CD8-positive, alpha-beta memory T cell (primary cell): ENCODE data around the gene MRAP2. TPM values are rescaled to one million over a fixed set of nuclear protein-coding genes. Genes with fewer than 3 reads are reported as not detected.
"Not testable (repeated sequence)": the region's sequence is repeated elsewhere in the genome, so short reads cannot be mapped to it uniquely, and the experiment has no call there.

Experiments used
- CTCF ChIA-PET: fragments of 350-600 bp; sonication (Branson Sonifier 250); formaldehyde crosslinking; loops from one replicate; lab custom pipeline; 2021; ENCODE audit warnings: antibody characterized with exemption; lab: Charles Lee
- POLR2A ChIA-PET: fragments of 350-600 bp; sonication (Branson Sonifier 250); formaldehyde crosslinking; loops from one replicate; lab custom pipeline; 2021; ENCODE audit warnings: antibody characterized with exemption; lab: Charles Lee
- DNase-seq, 5 donors: peaks; one replicate each; pipeline versions ENCODE4 v3.0.0 to v3.0.0-alpha.2; 2020 to 2022; ENCODE audit warnings: mixed read lengths in 1 of 5
- H3K27ac ChIP-seq: one replicate; pipeline ENCODE4 v1.7.0; 2013; ENCODE audit warnings: low read depth, mild to moderate bottlenecking, low read length, moderate library complexity
- H3K27me3 ChIP-seq: 2 replicates; pipeline ENCODE4 v1.7.0; 2013; ENCODE audit warnings: low read length, mild to moderate bottlenecking; ENCODE audit not compliant: insufficient read depth, poor library complexity, severe bottlenecking
- H3K36me3 ChIP-seq: 2 replicates; pipeline ENCODE4 v1.7.0; 2013; ENCODE audit warnings: mild to moderate bottlenecking, low read length, moderate library complexity; ENCODE audit not compliant: insufficient read depth
- H3K4me1 ChIP-seq: 2 replicates; pipeline ENCODE4 v1.7.0; 2013; ENCODE audit warnings: mild to moderate bottlenecking, low read length, moderate library complexity; ENCODE audit not compliant: insufficient read depth
- H3K4me3 ChIP-seq: 2 replicates; pipeline ENCODE4 v1.7.0; 2013; ENCODE audit warnings: mild to moderate bottlenecking, low read length
- H3K9me3 ChIP-seq: 2 replicates; pipeline ENCODE4 v1.7.0; 2013; ENCODE audit warnings: mild to moderate bottlenecking, low read length
- H3K27ac Mint-ChIP-seq, 8 donors: one replicate each; pipeline ENCODE4 v1.8.0; 2020 to 2021; ENCODE audit warnings: mixed read lengths in 8 of 8, mild to moderate bottlenecking in 6 of 8, inconsistent platforms in 3 of 8, moderate library complexity in 3 of 8
- H3K27me3 Mint-ChIP-seq, 2 donors: one replicate each; pipeline ENCODE4 v1.8.0; 2020 to 2021; ENCODE audit warnings: mixed read lengths in 2 of 2, mild to moderate bottlenecking in 1 of 2, moderate library complexity in 1 of 2
- H3K36me3 Mint-ChIP-seq, 3 donors: one replicate each; pipeline ENCODE4 v1.8.0; 2020 to 2021; ENCODE audit warnings: mixed read lengths in 3 of 3, inconsistent platforms in 1 of 3, mild to moderate bottlenecking in 1 of 3
- H3K4me1 Mint-ChIP-seq, 3 donors: one replicate each; pipeline ENCODE4 v1.8.0; 2020 to 2021; ENCODE audit warnings: mixed read lengths in 3 of 3, inconsistent platforms in 1 of 3, mild to moderate bottlenecking in 1 of 3
- H3K4me3 Mint-ChIP-seq, 7 donors: one replicate each; pipeline ENCODE4 v1.8.0; 2020 to 2021; ENCODE audit warnings: mixed read lengths in 7 of 7, mild to moderate bottlenecking in 6 of 7, moderate library complexity in 4 of 7, inconsistent platforms in 2 of 7
- H3K9me3 Mint-ChIP-seq, 5 donors: one replicate each; pipeline ENCODE4 v1.8.0; 2020 to 2022; ENCODE audit warnings: mixed read lengths in 5 of 5, mild to moderate bottlenecking in 3 of 5, moderate library complexity in 2 of 5, inconsistent platforms in 1 of 5
- polyA plus RNA-seq: library from polyadenylated mRNA; unstranded; fragments of 300-500 nt; fragmentation: Illumina TruSeq; gene quantifications from one replicate; pipeline ENCODE4 v1.2.3, GENCODE V29; 2021
- total RNA-seq, 2 experiments: library from RNA; stranded (reverse); gene quantifications; one replicate each; pipeline ENCODE4 v1.2.3, GENCODE V29; 2021

MRAP2 gene
- total and polyA plus RNA-seq, 3 experiments from 2014 or later: not detected

DNA sequence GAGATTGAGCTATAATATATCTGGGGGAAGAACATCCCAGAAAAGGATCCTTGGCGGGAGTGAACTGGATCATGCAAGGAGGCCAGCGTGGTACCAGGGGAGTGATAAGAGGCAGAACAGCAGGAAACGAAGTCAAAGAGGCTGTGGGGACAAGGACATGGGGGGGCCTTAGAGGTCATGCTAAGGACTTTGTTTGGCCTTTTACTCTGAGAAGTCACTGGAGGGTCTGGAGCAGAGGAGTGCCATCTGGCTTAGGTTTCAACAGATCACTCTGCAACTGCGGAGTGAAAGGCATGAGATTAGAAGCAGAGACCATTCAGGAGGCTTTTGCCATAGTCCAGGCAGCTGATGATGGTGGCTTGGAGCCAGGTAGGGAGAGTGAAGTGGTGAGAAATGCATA lies 24.3 kb downstream of the MRAP2 start:
- Mint-ChIP-seq H3K36me3 (no peaks in the 10 kb centered on the region), H3K27me3 (peaks cover 11 to 14% of the 10 kb centered on the region in 2 donors), H3K9me3 (no peaks in the 10 kb centered on the region), H3K4me1 (no peaks in the 10 kb centered on the region), H3K4me3 (no peak overlapping the region), H3K27ac (no peak overlapping the region)
- Histone ChIP-seq H3K27ac (no peak overlapping the region), H3K36me3 (no peaks in the 10 kb centered on the region), H3K4me1 (no peaks in the 10 kb centered on the region), H3K9me3 (no peaks in the 10 kb centered on the region), H3K4me3 (no peak overlapping the region), H3K27me3 (no peaks in the 10 kb centered on the region)
- CTCF ChIA-PET: no interaction called here
- DNase-seq: no peak
- POLR2A ChIA-PET: no interaction called here

DNA sequence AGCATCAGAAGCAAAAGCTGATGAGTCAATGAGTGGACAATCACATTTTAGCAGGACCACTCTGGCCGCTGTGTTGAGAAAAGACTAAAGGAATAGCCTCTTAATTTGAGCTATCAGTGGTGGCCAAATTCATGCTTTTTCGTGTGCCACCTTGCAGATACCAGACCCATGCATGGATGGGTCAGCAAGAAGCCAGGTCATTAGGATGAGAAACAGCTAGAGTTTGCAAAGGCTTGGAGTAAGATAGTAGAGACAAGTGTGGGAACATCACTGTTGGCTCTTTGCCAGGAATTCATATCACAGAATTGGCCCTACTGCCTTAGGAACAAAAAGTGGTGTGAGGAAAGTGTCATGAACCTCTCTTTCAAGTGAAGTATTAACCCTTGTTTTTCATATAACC lies 25.5 kb downstream of the MRAP2 start:
- Histone ChIP-seq H3K4me1 (no peaks in the 10 kb centered on the region), H3K36me3 (no peaks in the 10 kb centered on the region), H3K9me3 (no peaks in the 10 kb centered on the region), H3K27ac (no peak overlapping the region), H3K27me3 (no peaks in the 10 kb centered on the region), H3K4me3 (no peak overlapping the region)
- H3K9me3 Mint-ChIP-seq: no peaks in the 10 kb centered on the region
- H3K4me1 Mint-ChIP-seq: no peaks in the 10 kb centered on the region
- H3K27ac Mint-ChIP-seq: no peak overlapping the region
- no peak for DNase-seq
- POLR2A ChIA-PET: no interaction called here
- CTCF ChIA-PET: no interaction called here
- peaks cover 4 to 10% of the 10 kb centered on the region in 2 donors for H3K27me3 Mint-ChIP-seq
- no peak overlapping the region for H3K4me3 Mint-ChIP-seq
- no peaks in the 10 kb centered on the region for H3K36me3 Mint-ChIP-seq

GRCh38 chr6:84061174-84061573 lies 27.6 kb downstream of the MRAP2 start:
- Histone ChIP-seq H3K9me3 (no peaks in the 10 kb centered on the region), H3K4me1 (no peaks in the 10 kb centered on the region), H3K27me3 (no peaks in the 10 kb centered on the region), H3K36me3 (no peaks in the 10 kb centered on the region), H3K27ac (no peak overlapping the region), H3K4me3 (no peak overlapping the region)
- no peak overlapping the region for H3K27ac Mint-ChIP-seq
- H3K36me3 Mint-ChIP-seq: no peaks in the 10 kb centered on the region
- DNase-seq: no peak
- no peak overlapping the region for H3K4me3 Mint-ChIP-seq
- no peaks in the 10 kb centered on the region for H3K4me1 Mint-ChIP-seq
- CTCF ChIA-PET: no interaction called here
- peaks cover 2 to 7% of the 10 kb centered on the region in 2 donors for H3K27me3 Mint-ChIP-seq
- H3K9me3 Mint-ChIP-seq: peaks cover 0 to 2% (median 0%) of the 10 kb centered on the region in 5 donors
- POLR2A ChIA-PET: no interaction called here

- Mint-ChIP-seq H3K9me3 (peaks cover 0 to 2% (median 0%) of the 10 kb centered on the region in 5 donors), H3K4me1 (no peaks in the 10 kb centered on the region), H3K36me3 (no peaks in the 10 kb centered on the region), H3K27me3 (peaks cover 2 to 7% of the 10 kb centered on the region in 2 donors), H3K4me3 (no peak overlapping the region), H3K27ac (no peak overlapping the region)
- no peaks in the 10 kb centered on the region for H3K4me1 ChIP-seq
- no peaks in the 10 kb centered on the region for H3K9me3 ChIP-seq
- no peaks in the 10 kb centered on the region for H3K27me3 ChIP-seq
- DNase-seq: no peak
- CTCF ChIA-PET: no interaction called here
- no peak overlapping the region for H3K27ac ChIP-seq
- no peak overlapping the region for H3K4me3 ChIP-seq
- POLR2A ChIA-PET: no interaction called here
- no peaks in the 10 kb centered on the region for H3K36me3 ChIP-seq
Observed at GRCh38 chr6:84061613-84062398, 28.2 kb downstream of the MRAP2 start.

DNA sequence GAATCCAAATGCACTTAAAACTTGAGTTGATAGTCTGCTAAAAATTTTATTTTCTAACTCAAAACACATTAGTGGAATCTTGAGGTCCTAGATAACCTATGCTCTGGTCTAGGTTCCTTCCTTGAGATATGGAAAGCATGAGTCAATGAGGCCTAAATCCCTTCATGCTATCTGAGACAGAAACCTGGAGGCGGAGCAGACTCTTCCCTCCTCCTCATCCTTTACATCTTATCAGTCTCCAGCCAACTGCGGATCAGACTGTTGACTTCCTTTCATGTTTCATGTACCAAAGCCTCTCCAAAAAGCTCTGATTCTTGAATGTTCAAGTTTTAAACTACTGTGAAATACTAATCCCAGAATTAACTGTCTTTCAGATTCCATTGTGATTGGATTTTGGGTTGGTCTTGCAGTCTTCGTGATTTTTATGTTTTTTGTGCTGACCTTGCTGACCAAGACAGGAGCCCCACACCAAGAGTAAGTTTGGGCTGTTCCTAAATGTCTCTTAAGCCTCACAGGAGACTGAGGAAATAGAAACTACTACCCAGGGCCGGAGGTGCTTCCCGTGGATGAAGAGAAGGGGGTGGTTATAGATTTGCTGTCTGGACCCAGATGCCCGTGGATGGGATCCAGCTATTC lies 29.1 kb downstream of the MRAP2 start:
- H3K4me1 Mint-ChIP-seq: no peaks in the 10 kb centered on the region

DNA sequence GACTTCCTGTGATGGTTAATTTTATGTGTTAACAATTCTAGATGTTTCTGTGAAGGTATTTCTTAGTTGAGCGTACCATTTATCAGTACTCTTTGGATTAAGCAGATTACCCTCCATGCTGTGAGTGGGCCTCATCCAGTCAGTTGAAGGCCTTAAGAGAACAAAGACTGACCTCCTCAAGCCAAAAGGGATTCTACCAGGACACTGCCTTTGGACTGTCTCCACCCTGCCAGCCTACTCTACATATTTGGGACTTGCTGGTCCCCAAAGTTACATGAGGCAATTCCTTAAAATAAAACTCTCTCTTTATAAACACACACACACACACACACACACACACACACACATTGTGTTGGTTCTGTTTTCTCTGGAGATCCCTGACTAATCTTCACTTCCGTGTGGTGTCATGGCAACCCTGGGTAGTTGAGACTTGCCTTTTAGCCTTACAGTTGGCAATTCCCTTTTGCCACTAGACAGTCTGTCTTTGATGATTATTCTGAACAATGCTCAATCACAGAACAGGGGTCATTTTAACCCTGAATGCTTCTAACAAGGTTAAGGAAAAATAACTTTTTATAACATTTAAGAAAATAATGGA lies 32.2 kb downstream of the MRAP2 start:
- H3K4me1 Mint-ChIP-seq: no peaks in the 10 kb centered on the region
- DNase-seq: no peak
- Histone ChIP-seq H3K4me1 (no peaks in the 10 kb centered on the region), H3K36me3 (no peaks in the 10 kb centered on the region), H3K27ac (no peak overlapping the region), H3K27me3 (no peaks in the 10 kb centered on the region), H3K9me3 (no peaks in the 10 kb centered on the region), H3K4me3 (no peak overlapping the region)
- peaks cover 0 to 5% (median 0%) of the 10 kb centered on the region in 5 donors for H3K9me3 Mint-ChIP-seq
- peaks cover 4% of the 10 kb centered on the region in 2 donors for H3K27me3 Mint-ChIP-seq
- no peaks in the 10 kb centered on the region for H3K36me3 Mint-ChIP-seq
- no peak overlapping the region for H3K27ac Mint-ChIP-seq
- POLR2A ChIA-PET: no interaction called here
- no peak overlapping the region for H3K4me3 Mint-ChIP-seq
- CTCF ChIA-PET: no interaction called here

More for the DNA sequence above, 29.1 kb downstream of the MRAP2 start:
- no peak overlapping the region for H3K4me3 Mint-ChIP-seq
- no peak for DNase-seq
- POLR2A ChIA-PET: no interaction called here
- H3K27me3 Mint-ChIP-seq: peaks cover 2 to 7% of the 10 kb centered on the region in 2 donors
- Histone ChIP-seq H3K9me3 (no peaks in the 10 kb centered on the region), H3K4me1 (no peaks in the 10 kb centered on the region), H3K36me3 (no peaks in the 10 kb centered on the region), H3K27me3 (no peaks in the 10 kb centered on the region), H3K27ac (no peak overlapping the region), H3K4me3 (no peak overlapping the region)
- H3K36me3 Mint-ChIP-seq: no peaks in the 10 kb centered on the region
- peaks cover 0 to 2% (median 0%) of the 10 kb centered on the region in 5 donors for H3K9me3 Mint-ChIP-seq
- CTCF ChIA-PET: no interaction called here
- H3K27ac Mint-ChIP-seq: no peak overlapping the region

DNA sequence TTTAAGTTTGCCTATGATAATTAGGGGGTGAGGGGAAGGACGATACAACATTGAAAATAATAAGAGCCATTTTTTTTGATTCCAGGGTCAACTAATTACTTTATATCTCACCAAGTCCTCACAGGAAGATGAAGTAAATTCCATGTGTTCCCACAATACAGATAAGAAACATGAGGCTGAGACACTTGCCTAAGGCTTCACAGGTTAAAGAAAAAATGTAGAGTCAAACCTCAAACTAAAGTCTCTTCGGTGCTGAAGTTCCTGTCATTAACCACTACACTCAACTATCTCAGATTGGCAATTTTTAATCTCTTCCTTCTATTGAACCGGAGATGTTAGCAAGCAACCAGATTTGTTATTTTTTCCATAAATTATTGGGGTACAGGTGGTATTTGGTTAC lies 33.0 kb downstream of the MRAP2 start:
- Histone ChIP-seq H3K27me3 (no peaks in the 10 kb centered on the region), H3K4me1 (no peaks in the 10 kb centered on the region), H3K36me3 (no peaks in the 10 kb centered on the region), H3K27ac (no peak overlapping the region), H3K9me3 (no peaks in the 10 kb centered on the region), H3K4me3 (no peak overlapping the region)
- CTCF ChIA-PET: no interaction called here
- Mint-ChIP-seq H3K27me3 (peaks cover 2 to 5% of the 10 kb centered on the region in 2 donors), H3K4me1 (no peaks in the 10 kb centered on the region), H3K9me3 (peaks cover 0 to 5% (median 0%) of the 10 kb centered on the region in 5 donors), H3K4me3 (no peak overlapping the region), H3K36me3 (no peaks in the 10 kb centered on the region), H3K27ac (no peak overlapping the region)
- POLR2A ChIA-PET: no interaction called here
- DNase-seq: no peak

GRCh38 chr6:84068873-84069272 lies 35.3 kb downstream of the MRAP2 start:
- CTCF ChIA-PET, H3K36me3 Mint-ChIP-seq, H3K4me1 Mint-ChIP-seq, H3K27ac Mint-ChIP-seq, H3K4me1 ChIP-seq, H3K9me3 ChIP-seq, H3K36me3 ChIP-seq, POLR2A ChIA-PET, H3K27me3 ChIP-seq, DNase-seq, H3K4me3 ChIP-seq, H3K27me3 Mint-ChIP-seq, H3K27ac ChIP-seq, H3K4me3 Mint-ChIP-seq: not testable (repeated sequence)
- H3K9me3 Mint-ChIP-seq: peaks cover 0 to 10% (median 0%) of the 10 kb centered on the region in 5 donors
